ENCODE results near the gene CTAG1A.
"Not testable (repeated sequence)": the region's sequence is repeated elsewhere in the genome, so short reads cannot be mapped to it uniquely, and the experiment has no call there.

CTAG1A gene

DNA sequence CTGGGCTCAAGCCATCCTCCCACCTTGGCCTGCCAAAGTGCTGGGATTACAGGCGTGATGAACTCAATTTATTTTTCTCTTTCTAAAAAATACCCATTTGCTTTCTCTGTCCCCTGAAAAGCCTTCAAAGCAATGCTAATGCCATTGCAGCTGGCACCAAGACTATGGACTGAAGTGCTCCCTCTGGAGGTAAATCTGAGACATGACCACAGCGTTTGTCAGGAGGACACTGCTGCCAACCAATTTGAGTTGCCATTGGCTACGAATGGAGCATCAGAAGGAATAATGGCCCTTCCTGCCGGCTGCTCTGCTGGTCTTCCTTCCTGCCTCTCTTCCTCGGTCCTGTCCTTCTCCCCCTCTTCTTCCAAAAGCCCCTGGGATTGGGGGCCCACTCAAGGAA, 9.9 kb upstream of the CTAG1A start:
- DNase-seq, result not testable (repeated sequence)

DNA sequence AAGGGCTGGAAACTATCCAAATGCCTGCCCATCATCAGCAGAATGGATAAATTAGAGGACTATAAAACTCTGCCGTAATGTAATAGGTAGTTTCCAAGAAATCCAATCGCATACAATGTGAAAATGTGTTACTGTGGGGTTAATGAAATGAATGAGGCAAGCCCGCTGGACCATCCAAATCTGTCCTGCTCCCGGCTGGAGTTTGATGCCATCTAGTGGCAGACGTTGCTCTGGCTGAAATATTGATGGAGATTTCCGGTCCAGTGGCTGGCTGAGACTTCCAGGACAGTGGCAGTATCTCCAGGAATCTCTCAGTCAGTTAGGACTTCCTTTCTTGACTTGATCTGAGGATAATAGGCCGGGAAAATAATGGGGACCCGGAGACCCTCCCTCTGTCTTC, 1.9 kb upstream of the CTAG1A start:
- DNase-seq, result not testable (repeated sequence)

DNA sequence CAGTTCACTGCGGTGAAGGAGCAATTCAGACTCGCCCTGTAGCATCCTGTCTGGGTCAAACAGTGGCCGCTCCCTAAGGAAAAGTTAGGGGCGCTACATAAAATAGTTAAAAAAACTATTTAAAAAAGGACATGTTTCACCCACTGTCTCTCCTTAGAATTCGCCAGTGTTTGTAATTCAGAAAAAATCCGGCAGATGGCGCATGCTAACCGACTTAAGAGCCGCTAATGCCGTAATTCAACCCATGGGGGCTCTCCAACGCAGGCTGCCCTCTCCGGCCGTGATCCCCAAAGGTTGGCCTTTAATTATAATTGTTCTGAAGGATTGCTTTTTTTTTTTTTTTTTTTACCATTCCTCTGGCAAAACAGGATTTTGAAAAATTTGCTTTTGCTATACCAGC, 5.5 kb downstream of the CTAG1A start:
- not testable (repeated sequence) for DNase-seq

DNA sequence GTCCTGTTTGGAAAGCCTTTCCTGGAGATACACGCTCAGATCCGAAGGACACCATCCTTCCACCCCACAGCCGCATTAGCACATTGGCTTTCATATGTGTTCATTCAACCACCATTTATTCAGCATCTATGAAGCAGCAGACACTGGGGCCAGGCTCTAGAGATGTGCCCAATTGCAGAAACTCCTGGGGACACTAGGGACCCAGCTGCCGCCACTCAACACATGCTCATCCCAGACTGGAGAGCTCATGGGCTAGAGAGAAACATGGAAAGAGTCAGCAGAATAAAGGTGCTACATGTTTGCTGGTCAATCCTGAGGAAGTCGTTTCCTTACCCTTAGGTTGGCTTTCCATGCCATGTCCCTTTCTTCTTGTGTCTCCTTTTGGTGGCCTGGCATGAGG, 7.6 kb downstream of the CTAG1A start:
- no peak for DNase-seq

DNA sequence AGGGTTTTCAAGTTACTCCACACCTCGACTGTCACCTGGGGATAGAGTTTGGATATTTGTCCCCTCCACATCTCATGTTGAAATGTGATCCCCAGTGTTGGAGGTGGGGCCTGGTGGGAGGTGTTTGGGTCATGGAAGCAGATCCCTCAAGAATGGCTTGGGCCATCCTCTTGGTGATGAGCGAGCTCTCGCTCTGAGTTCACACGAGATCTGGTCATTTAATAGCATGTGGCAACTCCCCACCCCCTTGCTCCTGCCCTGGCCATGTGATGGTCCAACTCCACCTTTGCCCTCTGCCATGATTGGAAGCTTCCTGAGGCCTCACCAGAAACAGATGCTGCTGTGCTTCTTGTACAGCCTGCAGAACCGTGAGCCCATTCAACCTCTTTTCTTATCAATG, 8.3 kb downstream of the CTAG1A start:
- no peak for DNase-seq

DNA sequence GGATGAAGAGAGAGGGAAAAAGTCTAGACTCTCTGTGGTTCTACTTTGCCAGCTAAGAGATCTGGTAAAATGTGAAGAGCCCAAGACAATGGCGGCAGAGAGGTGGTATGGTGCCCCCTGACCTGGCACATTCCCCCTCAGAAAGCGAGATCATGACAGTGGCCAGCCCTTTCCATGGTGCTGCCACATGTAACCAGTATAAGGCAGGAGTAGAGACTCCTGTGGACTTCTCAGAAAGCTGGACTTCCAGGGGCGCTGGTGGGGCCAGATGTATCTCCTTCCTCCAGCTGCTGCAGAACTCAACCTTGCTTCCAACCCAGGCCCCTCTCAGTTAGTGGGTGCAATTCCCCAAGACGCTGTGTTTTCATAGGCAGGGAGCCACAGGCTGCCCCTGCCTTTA, 9.6 kb downstream of the CTAG1A start:
- DNase-seq, result no peak

DNA sequence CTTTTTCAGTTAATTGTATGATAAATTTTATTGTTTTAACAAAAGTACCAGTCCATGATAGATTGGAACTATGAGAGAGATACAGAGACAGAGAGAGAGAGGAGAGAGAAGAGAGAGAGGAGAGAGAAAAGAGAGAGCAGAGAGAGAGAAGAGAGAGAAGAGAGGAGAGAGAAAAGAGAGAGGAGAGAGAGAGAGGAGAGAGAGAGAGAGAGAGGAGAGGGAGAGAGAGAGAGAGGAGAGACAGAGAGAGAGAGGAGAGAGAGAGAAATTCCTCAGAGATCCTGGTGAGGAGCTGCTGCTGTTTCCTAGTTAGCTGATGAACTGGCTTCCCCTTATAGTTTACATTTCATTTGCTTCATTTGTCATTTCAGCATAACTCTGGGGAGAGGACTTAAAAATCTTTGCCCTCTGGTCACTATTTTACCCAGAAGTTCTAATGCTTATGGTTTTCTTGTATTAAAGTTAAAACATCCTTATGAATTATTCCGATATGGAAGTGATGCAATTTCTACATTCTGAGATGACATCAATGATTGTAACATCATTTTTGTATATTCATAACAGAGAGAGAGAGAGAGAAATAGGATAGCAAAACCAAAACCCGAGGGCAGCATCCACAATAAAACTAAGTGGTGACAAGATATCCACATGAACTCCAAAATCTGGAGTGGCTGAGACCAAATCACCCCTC, 10.8 kb downstream of the CTAG1A start:
- DNase-seq, result no peak

DNA sequence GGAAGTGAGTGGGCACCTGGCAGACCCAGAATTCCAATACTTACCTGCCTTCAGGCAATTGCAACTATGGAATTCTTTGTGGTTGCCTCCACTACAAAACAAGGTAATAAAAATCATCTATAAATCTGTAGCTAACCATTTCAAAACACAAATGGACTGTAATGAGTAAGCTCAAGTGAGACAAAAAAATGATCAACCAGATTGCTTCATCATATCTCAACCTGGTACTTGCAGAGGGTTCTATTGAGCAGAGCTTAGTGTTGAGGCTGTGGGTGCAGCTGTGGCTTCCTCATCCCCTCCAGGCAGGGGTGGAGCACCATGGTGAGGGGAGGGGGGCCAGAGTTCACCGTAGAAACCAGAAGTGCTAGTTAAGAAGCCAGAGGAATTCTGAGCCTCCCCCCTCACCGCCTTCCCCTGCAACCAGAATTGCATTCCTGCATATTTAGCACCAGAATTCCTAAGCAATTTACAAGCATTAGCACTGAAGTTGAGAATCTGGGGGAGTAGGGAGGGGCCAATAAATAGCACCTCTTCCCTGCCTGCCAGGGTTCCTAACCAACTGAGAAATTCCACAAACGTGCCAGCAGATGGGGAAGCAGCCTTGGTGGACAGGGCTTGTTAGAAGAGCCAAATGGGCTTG, 11.5 kb downstream of the CTAG1A start:
- DNase-seq, result no peak

DNA sequence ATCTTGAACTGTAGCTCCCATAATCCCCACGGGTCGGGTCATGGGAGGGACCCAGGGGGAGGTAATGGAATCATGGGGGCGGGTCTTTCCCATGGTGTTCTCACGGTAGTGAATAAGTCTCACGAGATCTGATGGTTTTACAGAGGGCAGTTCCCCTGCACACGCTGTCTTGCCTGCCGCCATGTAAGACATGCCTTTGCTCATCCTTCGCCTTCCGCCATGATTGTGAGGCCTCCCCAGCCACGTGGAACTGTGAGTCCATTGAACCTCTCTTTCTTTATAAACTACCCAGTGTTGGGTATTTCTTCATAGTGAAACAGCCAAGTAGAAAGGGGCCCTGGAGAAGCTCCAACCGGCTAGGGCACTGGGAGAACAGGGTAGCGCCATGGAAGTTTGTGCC, 12.3 kb downstream of the CTAG1A start:
- no peak for DNase-seq

DNA sequence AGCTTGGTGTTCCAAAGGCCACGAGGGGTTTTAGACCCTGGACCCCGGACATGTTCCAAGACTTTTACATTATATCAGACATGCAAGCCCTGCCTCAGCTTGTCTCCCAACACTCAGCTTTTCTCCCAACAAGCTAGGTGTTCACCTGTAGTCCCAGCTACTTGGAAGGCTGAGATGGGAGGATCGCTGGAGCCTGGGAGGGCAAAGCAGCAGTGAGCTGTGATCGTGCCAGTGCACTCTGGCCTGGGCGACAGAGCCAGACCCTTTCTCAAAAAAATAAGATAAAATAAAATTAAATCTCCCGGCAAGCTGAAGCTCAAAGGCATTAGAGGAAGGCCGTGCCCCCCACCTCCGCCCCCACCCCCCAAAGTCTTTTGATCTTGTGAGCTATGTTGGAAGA, 13.7 kb downstream of the CTAG1A start:
- DNase-seq, result no peak

DNA sequence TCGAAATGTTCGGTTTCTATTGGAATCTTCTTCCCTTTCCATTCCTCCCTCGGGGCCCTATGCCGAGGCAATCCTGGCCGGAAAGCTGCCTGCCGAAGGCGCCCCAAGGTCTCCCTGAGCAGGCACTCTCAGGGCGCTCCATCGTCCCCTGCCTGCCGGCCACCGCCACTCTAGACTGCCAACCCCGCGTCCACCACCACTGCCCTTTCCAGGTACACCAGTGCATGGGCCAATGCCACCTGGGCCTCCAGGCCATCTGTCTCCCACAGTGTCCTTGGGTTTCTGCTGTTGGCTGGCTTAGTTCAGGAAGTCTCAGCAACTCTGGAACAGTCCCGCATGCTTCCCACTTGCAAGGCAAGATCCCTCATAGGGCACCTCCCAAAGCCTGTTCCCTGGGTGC, 14.6 kb downstream of the CTAG1A start:
- no peak for DNase-seq

DNA sequence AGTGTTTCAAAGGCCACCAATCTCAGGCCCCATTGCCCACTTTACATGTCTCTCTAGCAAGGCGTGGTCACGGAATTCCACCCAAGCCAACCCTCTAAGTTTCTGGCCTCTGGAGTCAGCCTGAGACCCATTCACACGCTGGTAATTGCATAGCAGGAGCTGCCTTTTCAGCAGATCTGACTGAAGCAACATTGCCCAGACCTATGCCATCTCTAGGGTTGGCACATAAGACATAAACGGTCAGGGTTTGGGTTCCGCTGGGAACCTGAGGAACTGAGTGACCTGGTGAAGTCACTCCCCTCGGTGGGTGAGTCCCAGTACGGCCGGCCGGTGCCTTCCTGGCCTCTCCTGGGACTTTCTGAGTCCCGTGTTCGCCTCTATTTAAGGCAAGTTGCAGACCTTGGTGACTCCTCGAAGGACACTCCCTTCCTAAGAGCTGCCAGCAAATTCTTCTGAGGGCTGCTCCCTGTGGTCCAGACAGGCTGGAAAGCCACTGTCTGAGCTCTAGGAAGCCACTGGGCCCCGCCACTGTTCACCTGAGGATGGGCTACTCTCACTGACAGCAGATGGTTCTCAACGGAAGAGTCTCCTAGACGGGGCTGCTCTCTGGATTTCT, 15.9 kb downstream of the CTAG1A start:
- DNase-seq, result no peak

DNA sequence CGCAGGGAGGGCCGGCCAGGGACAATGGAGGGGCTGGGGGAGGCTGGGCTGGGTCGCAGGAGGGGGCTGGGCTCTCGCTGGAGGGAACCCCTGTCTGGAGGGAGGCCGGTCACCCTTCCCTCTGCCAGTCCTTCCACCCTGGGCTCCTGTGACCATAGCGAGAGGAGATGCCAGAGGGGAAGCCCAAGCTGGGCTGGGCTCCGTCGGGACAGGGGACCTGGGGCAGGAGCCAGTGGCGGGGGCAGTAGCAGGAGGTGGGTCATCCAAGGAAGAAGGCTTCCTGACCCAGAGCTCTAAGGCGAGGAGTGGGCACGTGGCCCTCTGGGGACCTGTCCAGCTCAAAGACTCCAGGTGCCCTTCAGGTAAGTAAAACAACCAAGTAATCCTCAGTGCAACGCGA, 17.3 kb downstream of the CTAG1A start:
- DNase-seq, result no peak

DNA sequence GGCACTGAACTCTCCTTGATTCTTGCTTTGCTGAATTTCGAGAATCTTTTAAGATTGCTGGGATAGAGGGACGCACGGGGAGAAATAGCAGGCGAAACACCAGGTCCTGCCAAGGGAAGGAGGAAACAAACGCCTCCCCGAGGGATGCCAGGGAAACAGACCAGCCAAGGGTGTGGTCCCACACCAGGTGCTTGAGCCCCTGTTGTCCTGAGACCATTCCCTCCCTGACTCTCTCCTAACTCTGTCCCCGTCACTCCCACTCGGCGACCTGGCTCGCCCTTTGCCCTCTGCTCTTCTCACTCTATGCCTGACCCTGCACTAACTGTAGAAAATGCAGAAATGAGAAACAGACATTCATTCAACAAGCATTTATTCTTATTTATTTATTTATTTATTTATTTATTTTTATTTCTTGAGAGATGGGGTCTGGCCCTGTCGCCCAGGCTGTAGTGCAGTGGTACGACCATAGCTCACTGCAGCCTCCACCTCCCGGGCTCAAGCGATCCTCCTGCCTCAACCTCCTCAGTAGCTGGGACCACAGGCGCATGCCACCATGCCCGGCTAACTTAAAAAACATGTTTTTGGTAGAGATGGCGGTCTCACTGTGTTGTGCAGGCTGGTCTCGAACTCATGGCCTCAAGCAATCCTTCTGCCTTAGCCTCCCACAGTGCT, 18.0 kb downstream of the CTAG1A start:
- no peak for DNase-seq

DNA sequence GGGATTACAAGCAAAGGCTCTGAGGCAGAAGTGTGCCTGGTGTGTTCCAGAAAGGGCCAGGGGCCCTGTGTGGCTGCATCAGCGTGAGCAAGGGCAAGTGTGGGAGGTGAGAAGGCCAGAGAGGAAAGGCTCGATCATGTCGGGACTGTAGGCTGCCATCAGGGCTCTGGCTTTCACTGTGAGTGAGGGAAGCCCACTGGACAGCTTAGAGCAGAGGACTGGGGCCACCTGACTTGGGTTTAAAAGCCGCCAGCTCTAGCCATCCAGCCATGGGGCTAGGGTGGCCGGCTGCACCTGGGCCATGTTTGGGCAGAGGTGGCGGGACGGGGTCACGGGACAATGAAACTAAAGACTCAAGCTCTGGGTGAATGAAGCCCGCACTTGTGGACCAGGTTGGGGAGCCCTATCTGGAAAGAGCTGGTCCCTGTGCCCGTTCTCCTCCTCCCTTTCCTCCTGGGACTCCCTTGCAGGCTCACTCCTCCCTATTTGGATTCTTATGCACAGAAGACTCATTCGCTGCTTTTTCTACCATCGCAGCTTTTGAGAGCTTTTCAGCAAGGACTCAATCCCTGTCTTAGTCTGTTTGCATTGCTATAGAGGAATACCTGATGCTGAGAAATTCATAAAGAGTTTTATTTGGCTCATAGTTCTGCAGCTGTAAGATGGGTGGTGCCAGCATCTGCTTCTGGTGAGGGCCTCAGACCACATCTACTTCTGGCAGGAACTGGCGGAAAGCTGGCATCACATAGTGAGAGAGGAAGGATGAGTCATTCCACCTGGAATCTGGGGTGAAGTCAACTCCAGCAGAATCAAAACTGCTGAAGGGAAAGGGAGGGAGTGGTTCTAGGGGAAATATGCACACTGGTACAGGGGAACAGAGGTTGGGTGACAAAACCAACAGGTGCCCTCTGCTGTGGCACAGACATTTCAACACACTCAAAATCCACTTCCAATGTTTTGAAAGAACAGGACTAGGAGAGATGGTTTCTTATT, 18.8 kb downstream of the CTAG1A start:
- DNase-seq, result no peak

DNA sequence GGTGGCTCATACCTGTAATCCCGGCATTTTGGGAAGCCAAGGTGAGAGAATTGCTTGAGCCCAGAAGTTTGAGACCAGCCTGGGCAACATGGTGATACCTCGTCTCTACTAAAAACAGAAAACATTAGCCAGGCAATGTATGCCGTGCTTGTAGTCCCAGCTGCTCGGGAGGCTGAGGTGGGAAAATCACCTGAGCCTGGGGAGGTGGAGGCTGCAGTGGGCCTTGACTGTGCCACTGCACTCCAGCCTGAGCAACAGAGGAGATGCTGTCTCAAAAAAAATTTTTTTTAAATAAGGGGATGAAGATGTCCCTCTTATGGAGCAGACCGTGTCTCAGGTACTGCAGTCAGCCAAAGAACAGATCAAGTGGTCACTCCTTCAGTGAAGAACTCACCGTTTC, 20.6 kb downstream of the CTAG1A start:
- no peak for DNase-seq

DNA sequence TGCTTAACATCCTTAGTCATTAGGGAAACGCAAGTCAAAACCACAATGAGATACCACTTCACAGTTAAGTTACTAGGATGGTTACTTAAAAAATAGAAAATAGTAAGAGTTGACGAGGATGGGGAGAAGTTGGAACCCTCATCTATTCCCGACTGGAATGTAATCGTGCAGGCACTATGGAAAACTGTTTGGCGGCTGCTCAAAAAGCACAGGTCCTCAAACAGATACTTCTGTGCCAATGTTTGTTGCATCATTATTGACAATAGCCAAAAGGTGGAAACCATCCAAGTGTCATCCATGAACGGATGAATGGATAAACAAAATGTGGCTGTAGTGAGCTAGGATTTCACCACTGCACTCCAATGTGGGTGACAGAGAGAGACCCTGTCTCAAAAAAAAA, 22.4 kb downstream of the CTAG1A start:
- peak; percentile 84 for DNase-seq

DNA sequence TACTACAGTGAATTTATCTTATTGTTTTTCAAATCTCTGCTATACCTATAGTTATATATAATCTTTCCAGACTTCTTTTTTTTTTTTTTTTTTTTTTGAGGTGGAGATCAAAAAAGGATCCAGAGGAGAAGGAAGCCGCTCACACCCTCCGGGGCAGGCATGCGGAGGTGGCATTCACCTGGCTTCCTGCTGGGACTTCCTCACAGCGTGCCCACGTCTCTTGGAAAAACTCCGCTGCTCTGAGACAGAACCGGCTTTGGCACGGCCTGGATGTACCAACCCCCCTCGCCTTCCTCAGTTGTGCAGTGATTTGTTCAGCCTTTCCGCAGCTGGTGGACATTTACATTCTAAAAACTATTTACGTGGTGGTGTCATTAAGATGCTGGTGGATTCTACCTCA, 23.0 kb downstream of the CTAG1A start:
- not testable (repeated sequence) for DNase-seq

DNA sequence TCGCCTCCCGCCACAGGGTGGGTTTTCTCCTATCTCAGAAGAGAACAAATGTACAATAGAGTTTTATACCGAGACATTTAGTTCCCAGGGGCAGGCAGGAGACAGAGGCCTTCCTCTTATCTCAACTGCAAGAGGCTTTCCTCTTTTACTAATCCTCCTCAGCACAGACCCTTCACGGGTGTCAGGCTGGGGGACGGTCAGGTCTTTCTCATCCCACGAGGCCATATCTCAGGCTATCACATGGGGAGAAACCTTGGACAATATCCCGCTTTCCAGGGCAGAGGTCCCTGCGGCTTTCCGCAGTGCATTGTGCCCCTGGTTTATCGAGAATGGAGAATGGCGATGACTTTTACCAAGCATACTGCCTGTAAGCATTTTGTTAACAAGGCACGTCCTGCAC, 23.9 kb downstream of the CTAG1A start:
- not testable (repeated sequence) for DNase-seq

DNA sequence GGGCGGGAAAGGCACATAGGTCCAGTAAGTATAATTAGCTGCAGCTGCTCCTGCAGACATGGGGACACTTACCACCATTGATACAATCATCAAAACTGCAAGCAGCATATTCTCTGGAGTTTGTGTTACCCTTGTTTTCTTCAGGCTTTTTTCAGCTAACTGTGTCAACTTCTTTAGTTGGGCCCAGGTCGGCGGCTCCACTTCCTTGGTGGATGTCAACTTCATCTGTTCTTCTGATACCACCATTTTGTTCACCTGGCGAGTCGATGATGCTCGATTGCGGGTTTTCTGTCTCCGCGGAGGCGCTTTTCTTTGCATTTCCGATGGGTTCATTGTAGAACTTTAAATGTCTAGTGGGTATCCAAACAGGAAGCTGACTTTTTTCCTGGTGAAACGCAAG, 26.2 kb downstream of the CTAG1A start:
- not testable (repeated sequence) for DNase-seq

DNA sequence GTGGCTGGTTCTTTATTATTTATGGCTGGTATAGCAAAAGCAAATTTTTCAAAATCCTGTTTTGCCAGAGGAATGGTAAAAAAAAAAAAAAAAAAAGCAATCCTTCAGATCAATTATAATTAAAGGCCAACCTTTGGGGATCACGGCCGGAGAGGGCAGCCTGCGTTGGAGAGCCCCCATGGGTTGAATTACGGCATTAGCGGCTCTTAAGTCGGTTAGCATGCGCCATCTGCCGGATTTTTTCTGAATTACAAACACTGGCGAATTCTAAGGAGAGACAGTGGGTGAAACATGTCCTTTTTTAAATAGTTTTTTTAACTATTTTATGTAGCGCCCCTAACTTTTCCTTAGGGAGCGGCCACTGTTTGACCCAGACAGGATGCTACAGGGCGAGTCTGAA, 28.7 kb downstream of the CTAG1A start:
- DNase-seq, result not testable (repeated sequence)

DNA sequence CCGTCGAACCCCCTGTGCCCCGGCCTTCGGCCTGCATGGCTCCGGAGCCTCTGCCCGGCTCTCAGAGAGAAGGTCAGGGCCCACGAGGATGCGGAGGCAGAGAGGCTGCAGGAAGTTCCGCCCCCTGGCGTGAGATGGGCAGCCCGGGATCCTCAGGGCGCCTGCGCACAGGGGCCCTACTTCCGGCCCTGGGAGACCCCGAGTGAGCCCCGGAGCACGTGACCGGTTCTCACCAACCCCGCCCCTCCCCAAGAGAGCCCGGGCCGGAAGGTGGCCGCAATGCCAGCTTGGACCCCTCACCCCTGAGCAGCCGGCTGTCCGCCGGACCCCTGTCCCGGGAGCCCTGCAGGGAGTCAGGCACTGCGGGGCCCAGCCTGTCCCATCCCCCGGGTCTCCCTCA, 34.2 kb downstream of the CTAG1A start, which contains the start of gene CTAG1B:
Gene CTAG1B, minus strand, starts transcription at position 101 of the 400 bp plus-strand sequence. Its CDS starts 64 bp downstream, at position 37.
- DNase-seq, result not testable (repeated sequence)

All from NCI-H1092 treated with DMSO at 0.1 percent for 48 hours (cell line).